ENCODE results near the gene NUDT14.

Gene NUDT14

DNA sequence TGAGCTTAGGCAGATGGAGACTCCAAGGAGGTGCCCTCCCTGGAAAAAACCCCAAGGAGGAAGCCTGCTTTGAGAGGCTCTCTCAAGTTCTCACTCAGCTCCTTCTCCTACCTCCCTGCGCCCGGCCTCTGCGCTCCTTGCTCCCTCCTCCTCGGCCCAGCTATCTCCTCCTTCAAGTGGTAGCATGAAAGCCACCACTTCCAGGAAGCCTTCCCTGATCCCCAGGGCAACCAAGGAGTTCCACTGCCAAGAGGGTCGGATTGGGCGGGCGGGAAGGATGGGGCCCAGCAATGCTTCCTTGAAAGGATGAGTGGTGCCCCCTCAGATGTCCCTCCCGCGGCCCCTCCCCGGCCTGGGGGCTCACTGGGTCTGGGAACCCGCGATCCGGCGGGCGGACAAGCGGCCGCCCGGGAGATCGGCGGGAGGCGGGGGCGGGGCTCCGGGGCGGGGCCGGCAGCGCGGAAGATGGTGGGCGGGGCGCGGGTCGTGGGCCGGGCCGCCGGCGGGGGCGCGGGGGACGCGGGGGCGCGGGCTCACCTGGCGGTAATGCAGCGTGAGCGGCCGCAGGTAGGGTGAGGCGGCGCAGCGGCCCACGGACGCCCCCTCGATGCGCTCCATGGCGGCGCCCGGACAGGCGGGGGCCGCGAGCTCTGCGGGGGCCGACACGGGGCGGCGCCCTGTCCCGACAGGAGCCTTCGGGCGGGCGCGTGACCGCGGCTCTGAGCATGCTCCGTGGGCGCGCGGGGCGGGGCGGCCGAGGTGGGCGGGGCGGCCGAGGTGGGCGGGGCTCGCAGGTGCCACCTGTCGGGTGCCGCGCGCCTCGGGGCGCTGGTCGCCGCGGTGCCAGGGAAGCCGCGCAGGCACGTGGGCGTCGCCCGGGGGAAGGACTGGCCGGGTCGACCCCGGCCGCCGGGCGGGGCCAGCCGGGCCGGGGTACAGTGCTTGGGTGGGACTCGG is at the start of gene NUDT14:
Gene NUDT14 (minus strand): TSS at position 721 of the 957 bp plus-strand sequence. CDS start 103 bp downstream, at position 618.
- peak; percentile 70 for DNase-seq (ENCODE audit: low read depth)

DNA sequence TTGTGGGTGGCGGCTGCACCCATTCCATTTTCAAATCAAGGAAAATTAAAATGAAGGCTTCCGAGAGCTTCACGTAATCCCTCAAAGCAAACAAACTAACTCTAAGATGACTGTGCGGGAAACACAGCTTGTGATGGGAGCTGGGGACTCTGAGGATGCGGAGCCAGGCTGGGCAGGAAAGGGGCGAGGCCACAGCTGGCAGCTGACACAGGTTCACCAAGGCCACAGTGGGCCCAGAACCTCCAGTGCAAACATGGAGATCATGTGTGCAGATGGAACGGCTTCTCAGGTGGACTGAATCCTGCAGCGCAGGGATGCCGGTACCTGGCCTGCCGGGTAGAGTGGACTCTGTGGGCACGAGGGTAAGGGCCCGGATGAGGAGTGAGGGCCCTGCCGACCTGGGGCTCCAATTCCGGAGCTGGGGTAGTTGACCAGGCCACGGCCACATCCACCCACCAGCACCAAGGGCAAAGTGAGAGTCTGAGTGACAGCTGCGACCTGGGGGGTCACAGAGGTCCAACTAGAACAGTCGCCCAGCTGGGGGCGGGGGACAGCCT is 48.1 kb upstream of the NUDT14 start:
- DNase-seq (ENCODE audit: low read depth), result no peak

- no peak for DNase-seq (ENCODE audit: low read depth)
Measured at GRCh38 chr14:105228562-105228961, 47.5 kb upstream of the NUDT14 start.

DNA sequence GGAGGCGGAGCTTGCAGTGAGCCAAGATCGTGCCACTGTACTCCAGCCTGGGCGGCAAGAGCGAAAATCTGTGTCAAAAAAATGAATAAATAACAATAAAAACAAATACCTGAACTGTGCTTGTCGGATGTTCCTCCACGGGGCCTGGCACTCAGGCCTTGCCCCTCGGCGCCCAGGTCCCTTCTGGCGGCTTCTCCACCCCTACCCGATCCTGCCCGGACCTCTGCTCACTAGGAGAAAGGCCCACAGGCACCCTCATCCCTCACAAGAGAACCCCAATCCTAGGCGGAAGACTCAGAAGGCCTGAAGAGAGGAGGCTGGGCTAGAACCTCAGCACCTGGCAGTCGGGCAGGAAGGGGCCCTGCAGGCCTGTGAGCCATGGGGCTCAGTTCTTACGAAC is 46.2 kb upstream of the NUDT14 start:
- DNase-seq (ENCODE audit: low read depth), result no peak

DNA sequence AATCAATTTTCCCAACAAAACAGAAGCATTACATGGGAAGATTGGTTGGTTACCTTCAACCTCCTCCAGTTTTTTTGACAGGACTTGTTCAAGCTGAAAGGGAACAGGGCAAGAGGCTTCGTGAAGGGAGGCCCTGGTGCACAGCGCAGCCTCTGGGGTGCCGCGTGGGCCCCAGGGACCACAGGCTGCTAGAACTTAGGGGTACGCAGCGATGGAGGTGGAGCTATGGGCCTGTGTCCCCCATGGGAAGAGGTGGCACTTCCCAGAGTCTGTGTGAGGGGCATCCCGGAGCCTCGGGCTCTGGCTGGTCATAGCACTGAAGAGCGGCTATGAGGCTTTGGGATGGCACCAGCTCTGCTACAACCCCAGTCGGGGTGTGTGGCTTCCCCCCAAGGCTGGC is 45.1 kb upstream of the NUDT14 start:
- DNase-seq (ENCODE audit: low read depth), result no peak

GRCh38 chr14:105224845-105225570 is 43.9 kb upstream of the NUDT14 start:
- DNase-seq (ENCODE audit: low read depth), result no peak

DNA sequence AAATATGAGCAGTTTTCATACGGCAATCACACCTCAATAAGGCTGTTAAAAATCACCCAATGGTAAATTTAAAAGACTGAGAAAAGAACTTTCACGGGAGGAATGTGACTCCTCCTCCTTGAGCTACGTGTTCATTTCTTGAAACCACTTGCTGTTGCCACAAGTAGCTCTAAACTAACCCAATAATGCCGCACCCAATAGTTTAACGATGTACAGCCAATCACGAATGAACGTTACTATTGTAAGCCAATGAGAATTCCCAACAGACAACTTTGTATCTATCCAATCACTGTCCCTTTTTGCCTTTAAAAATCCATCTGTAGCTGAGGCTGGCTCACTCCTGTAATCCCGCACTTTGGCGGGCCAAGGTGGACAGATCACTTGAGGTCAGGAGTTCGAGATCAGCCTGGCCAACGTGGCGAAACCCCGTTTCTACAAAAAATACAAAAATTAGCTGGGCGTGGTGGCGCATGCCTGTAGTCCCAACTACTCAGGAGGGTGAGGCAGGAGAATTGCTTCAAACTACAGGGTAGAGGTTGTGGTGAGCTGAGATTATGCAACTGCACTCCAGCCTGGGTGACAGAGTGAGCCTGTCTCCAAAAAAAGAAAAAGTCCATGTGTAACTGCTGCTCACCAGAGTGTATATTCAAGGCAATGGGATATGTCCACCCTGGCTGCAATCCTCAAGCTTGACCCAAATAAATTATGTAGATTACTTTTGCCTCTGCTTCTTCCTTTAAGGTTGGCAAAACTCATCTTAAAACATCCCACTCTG is 42.8 kb upstream of the NUDT14 start:
- DNase-seq (ENCODE audit: low read depth), result no peak

GRCh38 chr14:105223260-105223659 is 42.1 kb upstream of the NUDT14 start:
- no peak for DNase-seq (ENCODE audit: low read depth)

GRCh38 chr14:105221598-105222178 is 40.6 kb upstream of the NUDT14 start:
- DNase-seq (ENCODE audit: low read depth), result no peak

DNA sequence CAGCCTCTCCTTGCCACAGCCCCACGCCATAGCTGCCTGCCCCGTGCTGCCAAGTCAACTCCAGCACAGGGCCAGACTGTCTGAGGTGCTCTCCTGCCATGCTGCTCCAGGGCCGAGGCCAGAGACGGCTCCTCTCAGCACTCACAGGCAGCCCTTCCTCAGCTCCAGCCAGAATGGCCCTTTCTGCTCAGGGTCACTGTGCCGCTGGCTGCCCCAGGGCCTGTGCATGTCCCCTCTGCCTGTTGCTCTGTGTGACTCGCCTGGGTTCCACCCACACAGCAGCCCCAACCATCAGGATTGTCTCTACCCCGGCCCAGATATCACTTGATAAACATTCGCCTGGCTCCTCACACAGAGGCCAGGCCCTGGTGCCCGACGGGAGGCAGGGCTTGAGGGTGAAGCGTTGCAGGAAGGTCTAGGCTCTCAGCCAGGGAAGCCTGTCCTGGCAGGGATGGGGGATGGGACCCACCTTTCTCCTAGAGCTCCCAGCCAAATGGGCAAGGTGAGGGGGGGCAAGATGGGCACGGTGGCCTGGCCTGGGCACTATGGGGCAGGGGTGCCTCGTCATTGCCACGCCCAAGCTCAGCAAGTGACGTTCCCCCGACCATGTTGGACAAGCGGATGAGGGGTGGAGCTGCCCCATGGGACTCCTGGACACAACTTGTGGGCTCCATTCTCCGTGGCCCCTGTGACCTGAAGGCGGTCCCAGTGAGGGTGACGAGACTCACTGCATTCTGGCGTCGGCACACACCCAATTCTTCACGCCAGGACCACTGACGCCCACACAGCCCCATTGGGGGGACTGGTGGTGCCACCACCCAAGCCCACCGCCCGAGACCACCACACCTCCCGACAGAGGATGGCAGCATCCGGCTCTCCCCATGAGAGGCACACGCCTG is 39.8 kb upstream of the NUDT14 start:
- no peak for DNase-seq (ENCODE audit: low read depth)

- DNase-seq (ENCODE audit: low read depth), result no peak
Measured at GRCh38 chr14:105219753-105220152, 38.6 kb upstream of the NUDT14 start.

- DNase-seq (ENCODE audit: low read depth), result no peak
Measured at GRCh38 chr14:105219043-105219612, 38.0 kb upstream of the NUDT14 start.

GRCh38 chr14:105218611-105219010 is 37.5 kb upstream of the NUDT14 start:
- no peak for DNase-seq (ENCODE audit: low read depth)

GRCh38 chr14:105217774-105218173 is 36.7 kb upstream of the NUDT14 start:
- no peak for DNase-seq (ENCODE audit: low read depth)

DNA sequence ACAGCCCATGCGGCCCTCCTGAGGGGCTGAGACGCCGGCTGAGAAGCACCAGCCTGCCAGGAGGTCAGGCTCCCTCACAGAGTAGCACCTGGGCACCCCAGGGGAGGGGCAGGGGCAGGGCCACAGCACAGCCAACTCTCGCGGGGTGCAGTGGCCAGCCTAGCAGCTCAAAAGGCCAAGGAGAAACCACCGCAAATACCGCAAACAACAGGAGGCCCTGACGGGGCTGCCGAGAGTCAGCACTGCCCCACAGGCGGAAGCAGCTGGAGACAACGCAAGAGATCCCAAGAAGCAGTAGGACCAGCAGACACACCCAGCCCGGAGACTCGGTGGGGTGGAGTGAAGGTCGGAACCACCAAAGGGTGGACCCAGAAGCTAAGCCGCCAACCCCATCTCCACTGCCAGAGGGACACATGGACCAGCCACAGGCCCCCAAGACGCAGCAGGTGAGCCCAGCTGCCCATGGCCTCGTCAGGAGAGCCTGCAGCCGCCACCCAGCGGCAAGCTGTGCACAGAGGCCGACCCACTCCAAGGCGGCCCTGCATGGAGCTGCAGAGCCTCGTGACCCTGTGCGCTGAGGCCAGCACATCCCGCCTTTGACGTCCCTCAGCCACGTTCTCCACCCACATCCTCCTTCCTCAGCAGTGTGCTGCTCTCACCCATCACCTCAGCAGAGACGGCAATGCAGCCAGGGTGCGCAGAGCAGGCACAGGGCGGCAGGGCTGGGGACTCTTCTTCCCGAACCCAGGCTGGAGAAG is 35.6 kb upstream of the NUDT14 start:
- DNase-seq (ENCODE audit: low read depth), result no peak

DNA sequence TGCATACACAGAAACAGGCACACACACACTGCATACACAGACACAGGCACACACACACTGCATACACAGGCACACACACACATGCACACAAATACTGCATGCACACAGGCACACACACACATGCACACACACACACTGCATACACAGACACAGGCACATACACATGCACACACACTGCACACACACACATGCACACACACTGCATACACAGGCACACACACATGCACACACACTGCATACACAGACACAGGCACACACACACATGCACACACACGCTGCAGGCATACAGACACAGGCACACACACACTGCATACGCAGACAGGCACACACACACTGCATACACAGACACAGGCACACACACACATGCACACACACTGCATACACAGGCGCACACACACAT is 34.5 kb upstream of the NUDT14 start:
- DNase-seq (ENCODE audit: low read depth), result no peak

DNA sequence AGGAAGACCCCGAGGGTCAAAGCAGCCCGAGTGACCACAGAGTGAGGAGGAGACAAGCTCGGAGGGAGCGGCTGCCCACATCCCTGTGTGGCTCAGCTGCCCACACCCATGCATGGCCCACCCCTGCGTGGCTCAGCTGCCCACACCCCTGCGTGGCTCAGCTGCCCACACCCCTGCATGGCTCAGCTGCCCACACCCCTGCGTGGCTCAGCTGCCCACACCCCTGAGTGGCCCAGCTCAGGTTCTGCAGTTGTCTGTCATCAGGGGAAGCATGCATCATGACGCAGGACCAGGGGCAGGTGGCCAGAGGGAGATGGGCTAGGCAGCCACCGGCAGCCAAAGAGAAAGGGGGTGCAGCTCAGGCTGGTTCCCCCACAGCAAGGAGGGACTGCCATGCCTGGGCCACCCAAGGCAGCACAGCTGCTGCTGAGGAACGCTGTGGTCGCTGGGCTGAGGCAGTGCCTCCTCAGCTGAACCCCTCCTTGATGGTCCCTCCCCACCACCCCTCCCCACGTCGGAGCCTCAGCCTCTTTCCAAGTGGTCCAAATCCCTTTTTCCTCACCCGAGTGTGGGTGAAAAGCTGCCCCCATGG is 33.3 kb upstream of the NUDT14 start:
- no peak for DNase-seq (ENCODE audit: low read depth)

DNA sequence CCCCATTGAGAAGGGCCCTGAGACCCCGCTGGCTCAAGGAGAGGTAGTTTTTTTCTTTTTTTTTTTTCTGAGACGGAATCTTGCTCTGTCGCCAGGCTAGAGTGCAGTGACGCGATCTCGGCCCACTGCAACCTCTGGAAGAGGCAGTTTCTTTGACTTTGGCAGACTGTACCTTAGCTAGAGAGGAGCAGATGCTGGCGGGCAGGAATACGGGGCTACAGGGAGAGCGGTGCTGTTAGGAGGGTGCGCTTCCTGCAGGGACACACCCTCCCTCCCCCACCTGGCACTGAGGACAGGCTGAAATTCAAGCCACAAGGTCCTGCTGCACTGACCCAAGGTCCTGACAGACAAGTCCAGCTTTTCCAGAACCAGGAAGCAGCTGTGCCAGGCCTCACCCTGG is 32.2 kb upstream of the NUDT14 start:
- DNase-seq (ENCODE audit: low read depth), result no peak

Data from stimulated activated CD8-positive, alpha-beta memory T cell treated with anti-CD3 and anti-CD28 coated beads, Interleukin-4, amount 100 ng/mL, for 24 hours (primary cell).